T-helper 2 cell treated with Interferon-gamma antibody and Interleukin-4, amounts not matched to agents 5 μg/mL and 100 μg/mL, for 36 hours (primary cell): ENCODE data around the gene IFNK.

ENCODE experiments used
- DNase-seq: peaks from one replicate; pipeline ENCODE4 v3.0.0; 2021; ENCODE audit warnings: low spot score
- H3K27ac Mint-ChIP-seq: one replicate; pipeline ENCODE4 v1.8.0; 2021; ENCODE audit warnings: mild to moderate bottlenecking, mixed read lengths
- H3K27me3 Mint-ChIP-seq: one replicate; pipeline ENCODE4 v1.8.0; 2021; ENCODE audit warnings: low read depth, mixed read lengths
- H3K36me3 Mint-ChIP-seq: one replicate; pipeline ENCODE4 v1.8.0; 2021; ENCODE audit warnings: low read depth, mixed read lengths
- H3K4me1 Mint-ChIP-seq: one replicate; pipeline ENCODE4 v1.8.0; 2021; ENCODE audit warnings: low read depth, mixed read lengths
- H3K4me3 Mint-ChIP-seq: one replicate; pipeline ENCODE4 v1.8.0; 2022; ENCODE audit warnings: mild to moderate bottlenecking, moderate library complexity, mixed read lengths
- H3K9me3 Mint-ChIP-seq: one replicate; pipeline ENCODE4 v1.8.0; 2021; ENCODE audit warnings: mixed read lengths

The IFNK gene

GRCh38 chr9:27563738-27564430 is 39.8 kb downstream of the IFNK start:
- Mint-ChIP-seq H3K27me3 (no peaks in the 10 kb centered on the region), H3K27ac (no peak overlapping the region), H3K4me3 (no peak overlapping the region), H3K4me1 (peaks cover 17% of the 10 kb centered on the region), H3K9me3 (no peaks in the 10 kb centered on the region), H3K36me3 (peaks cover 25% of the 10 kb centered on the region)
- DNase-seq, result no peak

GRCh38 chr9:27564670-27565069 is 40.6 kb downstream of the IFNK start:
- Mint-ChIP-seq H3K36me3 (peaks cover 22% of the 10 kb centered on the region), H3K9me3 (no peaks in the 10 kb centered on the region), H3K4me1 (peaks cover 17% of the 10 kb centered on the region), H3K27me3 (no peaks in the 10 kb centered on the region), H3K27ac (peak overlapping the region; percentile 74), H3K4me3 (peak overlapping the region; percentile 39)
- no peak for DNase-seq

GRCh38 chr9:27565696-27566095 is 41.6 kb downstream of the IFNK start:
- no peak for DNase-seq
- Mint-ChIP-seq H3K4me1 (peaks cover 17% of the 10 kb centered on the region), H3K27ac (peak overlapping the region; percentile 47), H3K9me3 (no peaks in the 10 kb centered on the region), H3K27me3 (no peaks in the 10 kb centered on the region), H3K36me3 (peaks cover 22% of the 10 kb centered on the region), H3K4me3 (peak overlapping the region; percentile 32)

- no peaks in the 10 kb centered on the region for H3K27me3 Mint-ChIP-seq
- H3K4me1 Mint-ChIP-seq, result peaks cover 17% of the 10 kb centered on the region
- H3K36me3 Mint-ChIP-seq, result peaks cover 22% of the 10 kb centered on the region
- no peaks in the 10 kb centered on the region for H3K9me3 Mint-ChIP-seq
- H3K4me3 Mint-ChIP-seq, result no peak overlapping the region
- no peak for DNase-seq
- H3K27ac Mint-ChIP-seq, result no peak overlapping the region
These were observed 42.0 kb downstream of the IFNK start for GRCh38 chr9:27566118-27566517.

GRCh38 chr9:27569406-27569805 is 45.3 kb downstream of the IFNK start:
- Mint-ChIP-seq H3K27me3 (no peaks in the 10 kb centered on the region), H3K9me3 (no peaks in the 10 kb centered on the region), H3K36me3 (peaks cover 12% of the 10 kb centered on the region), H3K4me1 (peaks cover 27% of the 10 kb centered on the region), H3K4me3 (no peak overlapping the region), H3K27ac (no peak overlapping the region)
- DNase-seq, result no peak

GRCh38 chr9:27571011-27571410 is 46.9 kb downstream of the IFNK start:
- Mint-ChIP-seq H3K9me3 (no peaks in the 10 kb centered on the region), H3K4me1 (peaks cover 23% of the 10 kb centered on the region), H3K27me3 (no peaks in the 10 kb centered on the region), H3K27ac (no peak overlapping the region), H3K36me3 (peaks cover 6% of the 10 kb centered on the region), H3K4me3 (no peak overlapping the region)
- no peak for DNase-seq

- Mint-ChIP-seq H3K4me3 (peak overlapping the region; percentile 91), H3K9me3 (no peaks in the 10 kb centered on the region), H3K27me3 (no peaks in the 10 kb centered on the region), H3K4me1 (peaks cover 21% of the 10 kb centered on the region), H3K36me3 (no peaks in the 10 kb centered on the region), H3K27ac (peak overlapping the region; percentile 100)
- no peak for DNase-seq
These were observed 48.0 kb downstream of the IFNK start for GRCh38 chr9:27572061-27572460.

- Mint-ChIP-seq H3K27me3 (no peaks in the 10 kb centered on the region), H3K4me3 (peak overlapping the region; percentile 91), H3K36me3 (no peaks in the 10 kb centered on the region), H3K9me3 (no peaks in the 10 kb centered on the region), H3K27ac (peak overlapping the region; percentile 100), H3K4me1 (peaks cover 18% of the 10 kb centered on the region)
- DNase-seq, result no peak
These were observed 48.5 kb downstream of the IFNK start for GRCh38 chr9:27572566-27572917.

- peaks cover 2% of the 10 kb centered on the region for H3K9me3 Mint-ChIP-seq
- peak within 1 kb of the TSS; percentile 98 for H3K4me3 Mint-ChIP-seq
- DNase-seq, result peak; percentile 85
- H3K36me3 Mint-ChIP-seq, result peaks cover 1% of the 10 kb centered on the region
- H3K27ac Mint-ChIP-seq, result peak within 1 kb of the TSS; percentile 100
- peaks cover 17% of the 10 kb centered on the region for H3K4me1 Mint-ChIP-seq
- no peaks in the 10 kb centered on the region for H3K27me3 Mint-ChIP-seq
These were observed 49.0 kb downstream of the IFNK start, which contains the start of gene C9orf72 for GRCh38 chr9:27572918-27573633. C9orf72 (minus strand) TSS chr9:27573481; CDS start chr9:27567120, 6,361 bp downstream.

- Mint-ChIP-seq H3K4me1 (peaks cover 17% of the 10 kb centered on the region), H3K36me3 (peaks cover 2% of the 10 kb centered on the region), H3K9me3 (peaks cover 8% of the 10 kb centered on the region), H3K27ac (peak overlapping the region; percentile 100), H3K4me3 (peak overlapping the region; percentile 98), H3K27me3 (peaks cover 3% of the 10 kb centered on the region)
- DNase-seq, result peak; percentile 97
These were observed 49.8 kb downstream of the IFNK start for GRCh38 chr9:27573634-27574590.
